HG03354 (cell line): ENCODE measurements around the gene ADAMTS9.

ENCODE experiments used
- ATAC-seq: cut with Tn5 transposase; IDR thresholded peaks from one replicate; pipeline ENCODE4 v1.9.1; 2021; ENCODE audit warnings: mild to moderate bottlenecking; ENCODE audit not compliant: unreplicated experiment, poor library complexity, severe bottlenecking

ADAMTS9 gene, protein sequence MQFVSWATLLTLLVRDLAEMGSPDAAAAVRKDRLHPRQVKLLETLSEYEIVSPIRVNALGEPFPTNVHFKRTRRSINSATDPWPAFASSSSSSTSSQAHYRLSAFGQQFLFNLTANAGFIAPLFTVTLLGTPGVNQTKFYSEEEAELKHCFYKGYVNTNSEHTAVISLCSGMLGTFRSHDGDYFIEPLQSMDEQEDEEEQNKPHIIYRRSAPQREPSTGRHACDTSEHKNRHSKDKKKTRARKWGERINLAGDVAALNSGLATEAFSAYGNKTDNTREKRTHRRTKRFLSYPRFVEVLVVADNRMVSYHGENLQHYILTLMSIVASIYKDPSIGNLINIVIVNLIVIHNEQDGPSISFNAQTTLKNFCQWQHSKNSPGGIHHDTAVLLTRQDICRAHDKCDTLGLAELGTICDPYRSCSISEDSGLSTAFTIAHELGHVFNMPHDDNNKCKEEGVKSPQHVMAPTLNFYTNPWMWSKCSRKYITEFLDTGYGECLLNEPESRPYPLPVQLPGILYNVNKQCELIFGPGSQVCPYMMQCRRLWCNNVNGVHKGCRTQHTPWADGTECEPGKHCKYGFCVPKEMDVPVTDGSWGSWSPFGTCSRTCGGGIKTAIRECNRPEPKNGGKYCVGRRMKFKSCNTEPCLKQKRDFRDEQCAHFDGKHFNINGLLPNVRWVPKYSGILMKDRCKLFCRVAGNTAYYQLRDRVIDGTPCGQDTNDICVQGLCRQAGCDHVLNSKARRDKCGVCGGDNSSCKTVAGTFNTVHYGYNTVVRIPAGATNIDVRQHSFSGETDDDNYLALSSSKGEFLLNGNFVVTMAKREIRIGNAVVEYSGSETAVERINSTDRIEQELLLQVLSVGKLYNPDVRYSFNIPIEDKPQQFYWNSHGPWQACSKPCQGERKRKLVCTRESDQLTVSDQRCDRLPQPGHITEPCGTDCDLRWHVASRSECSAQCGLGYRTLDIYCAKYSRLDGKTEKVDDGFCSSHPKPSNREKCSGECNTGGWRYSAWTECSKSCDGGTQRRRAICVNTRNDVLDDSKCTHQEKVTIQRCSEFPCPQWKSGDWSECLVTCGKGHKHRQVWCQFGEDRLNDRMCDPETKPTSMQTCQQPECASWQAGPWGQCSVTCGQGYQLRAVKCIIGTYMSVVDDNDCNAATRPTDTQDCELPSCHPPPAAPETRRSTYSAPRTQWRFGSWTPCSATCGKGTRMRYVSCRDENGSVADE (N-terminal part only)

DNA sequence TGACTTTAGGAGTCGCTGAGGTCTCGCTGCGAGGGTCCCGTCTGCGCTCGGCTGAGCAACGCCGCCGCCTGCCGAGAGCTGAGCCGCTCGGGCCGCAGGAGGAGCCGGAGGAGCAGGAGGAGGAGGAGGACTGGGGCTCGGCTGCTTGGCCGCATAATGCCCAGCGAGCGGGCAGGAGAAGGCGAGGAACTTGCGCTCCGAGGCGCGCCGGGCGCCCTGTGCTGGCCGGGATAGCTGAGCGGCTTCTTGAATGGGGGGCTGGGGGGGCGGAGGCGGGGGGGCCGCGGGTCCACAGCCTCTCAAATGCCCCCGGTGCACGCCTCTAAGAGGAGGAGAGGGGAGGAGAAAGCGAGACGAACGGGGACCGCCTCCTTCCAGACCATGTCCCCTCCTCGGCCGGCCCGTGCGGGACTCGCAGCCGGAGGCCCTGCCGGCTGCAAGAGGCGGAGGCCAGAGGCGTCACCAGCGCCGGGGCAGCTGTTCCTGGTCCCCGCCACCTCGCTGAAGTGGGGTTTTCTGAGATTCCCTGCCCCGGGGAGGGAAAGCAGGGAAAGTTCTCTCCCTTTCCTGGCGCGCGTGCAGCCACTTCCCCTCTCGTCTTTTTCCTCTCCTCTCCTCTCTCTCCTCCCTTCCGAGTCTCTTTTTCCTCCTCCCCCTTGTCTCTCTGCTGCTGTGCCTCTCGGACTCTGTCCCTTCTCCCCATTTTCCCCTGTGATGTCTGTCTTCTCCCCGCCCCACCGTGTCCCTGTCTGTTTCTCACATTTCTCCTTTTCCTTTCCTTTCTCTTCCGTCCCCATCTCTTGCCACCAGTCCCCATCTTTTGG lies at the start of gene ADAMTS9:
ADAMTS9 (minus strand) TSS at position 220 of the 824 bp plus-strand sequence. CDS start 343 bp downstream, outside the sequence.
- no peak for ATAC-seq

DNA sequence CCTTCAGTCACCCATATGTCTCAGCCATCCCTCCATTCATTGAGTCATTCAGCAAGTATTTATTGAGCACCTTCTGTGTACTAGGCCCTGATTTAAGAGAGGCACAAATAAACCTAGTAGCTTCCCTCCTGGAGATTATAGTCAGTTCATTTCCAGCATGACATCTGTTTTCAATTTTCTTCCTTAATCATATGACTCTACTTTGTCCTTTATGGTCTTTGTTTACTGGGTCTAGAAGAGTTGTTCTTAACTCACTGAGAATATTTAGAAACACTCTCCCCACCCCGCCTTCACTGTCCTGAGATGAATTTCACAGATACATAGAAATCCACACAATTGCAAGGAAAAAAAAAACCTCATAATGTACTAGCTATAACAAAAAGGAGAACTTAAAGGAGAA lies 44.8 kb upstream of the ADAMTS9 start:
- ATAC-seq, result no peak

DNA sequence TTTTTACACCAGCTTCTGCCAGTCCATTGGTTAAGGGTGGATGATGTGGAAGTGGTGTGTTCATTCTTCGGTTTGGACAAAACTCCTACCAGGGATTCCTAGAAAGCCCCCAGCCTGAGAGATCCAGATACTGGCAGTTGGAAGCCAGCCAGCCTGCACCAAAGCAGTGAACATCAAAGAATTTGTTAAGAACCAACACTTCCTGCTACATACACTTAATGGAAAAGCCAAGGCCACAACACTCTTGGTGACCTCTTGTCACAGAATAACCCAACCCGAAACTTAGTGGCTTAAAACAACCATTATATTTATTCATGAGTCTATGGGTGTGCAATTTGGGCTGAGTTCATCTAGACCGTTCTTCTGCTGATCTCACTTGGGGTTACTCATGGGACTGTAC lies 42.9 kb upstream of the ADAMTS9 start:
- no peak for ATAC-seq

DNA sequence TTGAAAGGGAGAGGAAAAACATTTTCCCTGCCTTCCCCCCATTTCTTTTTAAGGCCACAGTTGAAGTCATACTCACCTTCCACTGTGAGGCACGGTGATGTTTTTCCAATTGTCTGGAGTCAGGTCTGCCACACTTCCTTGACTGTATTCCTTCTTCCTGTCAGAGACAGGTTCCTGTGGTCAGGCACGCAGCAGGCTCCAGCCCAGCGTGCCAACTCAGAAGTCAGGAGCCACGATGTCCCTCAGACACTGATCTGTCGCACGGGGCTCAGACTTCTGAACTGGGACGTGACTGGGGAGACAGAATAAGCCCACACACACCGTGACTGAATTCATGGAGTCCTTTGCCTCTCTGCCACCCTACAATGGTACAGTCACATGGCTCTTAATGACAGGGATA lies 41.2 kb upstream of the ADAMTS9 start:
- no peak for ATAC-seq

DNA sequence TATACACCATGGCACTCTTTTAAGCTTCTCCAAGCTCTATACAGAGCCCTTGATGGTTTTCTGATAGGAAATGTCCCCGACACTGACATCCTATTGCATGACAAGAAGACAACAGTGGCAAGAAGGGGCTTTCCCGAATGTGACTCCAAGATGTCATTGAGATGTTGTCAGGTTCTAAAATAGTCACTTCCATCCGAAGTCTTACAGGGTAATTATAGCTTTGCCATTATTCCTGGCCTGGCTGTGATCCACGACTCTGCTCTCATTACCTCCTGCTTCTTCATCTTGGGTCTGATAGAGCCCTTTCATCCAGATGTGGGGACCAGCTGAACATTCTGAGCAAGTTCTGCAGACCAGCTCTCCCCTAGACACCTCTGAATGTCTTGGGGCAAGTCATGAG lies 40.6 kb upstream of the ADAMTS9 start:
- ATAC-seq, result no peak

DNA sequence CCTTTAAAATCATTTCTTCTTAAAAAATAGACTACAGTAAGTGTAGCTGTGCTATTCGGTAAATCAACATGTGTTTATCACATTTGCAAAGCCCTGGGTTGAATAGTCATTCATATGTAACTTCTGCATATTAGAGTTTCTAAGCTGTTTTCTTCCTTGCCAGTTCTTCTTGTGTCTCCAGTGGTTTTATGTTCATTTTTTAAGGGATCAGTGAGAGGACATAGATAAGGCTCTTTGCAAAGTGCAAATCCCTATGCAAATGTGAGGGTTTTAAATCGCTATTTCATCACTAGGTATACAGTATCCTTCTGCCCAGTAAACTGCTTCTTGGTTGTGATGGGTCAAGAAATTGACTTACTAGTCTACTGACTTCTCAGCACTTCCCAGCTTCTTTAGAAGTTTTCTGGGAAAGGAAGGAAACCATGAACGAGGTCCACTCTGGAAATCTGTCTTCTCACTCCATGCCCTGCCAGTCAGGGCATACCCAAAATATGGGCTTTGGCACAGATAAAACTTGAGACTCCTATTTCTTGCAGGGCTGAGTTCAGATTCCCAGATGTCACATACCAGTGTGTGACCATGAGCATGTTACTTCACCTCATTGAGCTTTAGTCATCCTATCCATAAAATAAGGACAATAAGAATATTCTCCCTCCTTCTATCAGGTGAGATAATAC lies 38.8 kb upstream of the ADAMTS9 start:
- ATAC-seq, result no peak

DNA sequence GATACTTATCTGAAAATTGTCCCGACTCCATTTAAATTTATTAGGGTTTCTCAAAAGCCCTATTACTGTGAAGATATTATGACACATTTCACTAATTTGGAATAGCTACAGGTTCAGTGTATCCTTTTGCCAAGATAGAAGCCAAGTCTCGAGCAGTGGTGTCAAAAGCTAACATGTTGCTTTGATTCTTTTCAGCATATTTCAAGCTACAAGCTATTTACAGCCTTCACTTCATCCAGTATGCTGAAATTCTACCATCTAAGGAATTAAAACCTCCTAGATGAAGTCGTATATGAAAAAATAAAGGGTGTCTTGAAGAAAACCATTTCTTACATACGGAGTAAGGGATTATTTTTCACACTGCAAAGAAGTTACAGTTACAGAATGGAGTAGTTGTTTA lies 31.2 kb upstream of the ADAMTS9 start:
- no peak for ATAC-seq

DNA sequence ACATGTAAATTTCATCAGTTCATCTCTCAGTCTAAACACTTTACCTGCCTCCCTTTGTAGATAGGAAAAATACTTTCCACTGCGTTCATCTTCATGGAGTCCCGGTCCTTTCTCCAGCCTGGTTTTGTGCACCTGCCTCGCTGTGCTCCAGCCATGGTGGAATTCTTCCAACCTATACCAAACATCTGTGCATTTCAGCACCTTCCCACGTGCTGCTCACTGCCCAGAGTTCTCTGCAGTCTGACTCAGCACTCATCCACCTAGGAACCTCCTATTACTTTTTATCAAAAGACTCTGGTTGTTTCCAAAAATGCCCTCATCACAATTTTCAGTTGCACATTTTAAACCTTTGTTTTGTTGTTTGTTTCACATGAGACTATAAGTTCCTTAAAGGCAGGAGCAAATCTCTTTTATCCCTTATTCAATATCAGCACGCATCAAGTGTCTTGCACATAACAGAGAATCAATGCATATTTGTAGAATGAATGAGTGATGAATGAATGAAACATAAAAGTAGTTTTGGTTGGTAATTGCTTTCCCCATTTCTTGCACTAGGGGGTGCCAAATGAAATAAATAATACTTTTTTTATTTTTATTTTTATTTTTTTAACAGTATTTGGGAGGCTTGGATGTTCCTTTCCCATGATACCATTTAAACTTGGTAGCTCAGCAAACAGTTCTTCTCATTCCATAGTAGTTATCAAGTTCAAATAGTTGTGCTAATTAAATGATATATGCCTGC lies 30.2 kb upstream of the ADAMTS9 start:
- ATAC-seq, result no peak

DNA sequence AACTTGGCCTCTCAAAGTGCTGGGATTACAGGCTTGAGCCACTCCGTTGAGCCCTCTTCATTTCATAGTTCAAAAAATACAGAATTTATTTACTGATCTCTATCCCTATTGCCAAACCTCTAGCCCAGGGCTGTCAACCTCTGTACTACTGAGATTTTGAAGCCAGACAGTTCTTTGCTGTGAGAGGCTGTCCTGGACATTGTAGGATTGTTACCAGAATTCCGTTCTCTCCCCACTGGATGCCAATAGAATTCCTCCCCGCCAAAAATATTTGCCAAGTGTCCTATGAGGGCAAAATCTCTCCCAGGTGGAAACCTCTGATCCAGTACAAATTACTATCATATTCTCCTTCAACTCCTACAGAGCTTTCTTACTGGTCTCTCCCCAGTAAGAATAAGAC lies 29.6 kb upstream of the ADAMTS9 start:
- ATAC-seq, result no peak

DNA sequence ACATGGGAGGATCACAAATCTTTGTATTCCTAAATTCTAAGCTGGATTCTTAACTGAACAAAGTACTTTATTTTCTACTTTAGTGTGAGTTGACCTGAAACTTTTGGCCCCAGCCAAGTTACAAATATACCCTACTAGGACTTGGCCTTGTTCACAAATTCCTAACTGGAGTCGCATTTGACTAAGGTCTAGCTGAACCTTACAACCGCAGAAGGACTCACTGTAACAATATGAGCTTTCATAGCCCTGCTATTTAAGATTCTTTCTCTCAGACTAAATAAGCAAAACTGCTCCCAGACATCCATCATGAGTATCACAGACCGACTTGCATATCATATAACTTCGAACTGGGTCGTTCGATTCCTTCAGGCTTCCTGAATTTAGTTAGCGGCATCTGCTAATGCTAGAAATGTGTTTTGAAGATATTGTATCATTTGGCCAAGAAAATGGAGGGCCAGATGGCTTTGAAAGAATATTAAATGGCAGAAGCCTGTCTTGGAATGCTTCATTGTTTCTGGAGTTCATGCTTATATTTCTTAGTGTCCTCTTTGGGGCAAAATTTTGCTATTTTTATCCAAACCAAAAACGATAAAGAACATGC lies 28.4 kb upstream of the ADAMTS9 start:
- no peak for ATAC-seq

DNA sequence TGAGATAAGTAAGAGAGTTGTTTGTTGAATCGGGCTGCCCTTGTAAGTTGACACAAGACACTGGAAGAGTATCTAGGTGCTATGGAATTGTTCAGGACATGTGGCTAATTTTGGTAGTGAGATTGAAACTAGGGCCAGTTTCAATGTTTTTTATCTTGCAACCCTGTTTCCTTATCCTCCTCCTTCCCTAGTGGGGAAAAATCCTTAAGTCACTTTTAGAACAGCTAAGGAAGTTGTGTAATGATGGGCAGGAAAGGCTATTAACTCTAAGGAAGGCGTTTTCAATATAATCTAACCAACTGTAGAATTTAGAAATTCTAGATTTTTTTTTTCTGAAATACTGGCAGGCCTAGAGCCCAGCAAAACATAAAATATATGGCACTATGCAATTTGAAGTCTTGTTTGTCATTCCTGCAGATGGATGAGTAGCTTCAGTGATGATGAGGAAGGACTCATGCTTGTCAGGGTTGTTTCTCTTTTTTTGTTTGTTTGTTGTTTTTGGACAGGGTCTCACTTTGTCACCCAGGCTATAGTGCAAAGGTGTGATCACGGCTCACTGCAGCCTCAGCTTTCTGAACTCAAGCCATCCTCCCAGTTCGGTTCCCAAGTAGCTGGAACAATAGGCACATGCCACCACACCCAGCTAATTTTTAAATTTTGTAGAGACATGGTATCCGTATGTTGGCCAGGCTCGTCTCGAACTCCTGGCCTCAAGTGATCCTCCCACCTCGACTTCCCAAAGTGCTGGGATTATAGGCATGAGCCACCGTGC lies 27.6 kb upstream of the ADAMTS9 start:
- ATAC-seq, result no peak

DNA sequence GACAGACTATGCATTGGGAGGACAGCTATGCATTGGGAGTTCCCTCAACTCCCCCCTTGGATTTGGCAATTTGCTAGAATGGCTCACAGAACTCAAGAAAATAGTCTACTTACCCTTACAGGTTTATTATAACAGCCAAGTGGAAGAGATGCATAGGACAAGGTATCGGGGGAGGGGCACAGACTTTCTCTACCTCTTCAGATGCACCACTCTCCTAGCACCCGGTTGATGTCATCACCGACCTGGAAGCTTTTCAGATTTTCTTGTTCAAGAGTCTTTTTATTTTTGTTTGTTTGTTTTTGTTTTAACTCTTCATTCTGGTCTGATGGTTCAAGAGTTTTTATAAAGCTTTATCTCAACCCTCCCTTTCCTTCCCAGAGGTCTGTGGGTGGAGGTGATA lies 20.7 kb upstream of the ADAMTS9 start:
- ATAC-seq, result no peak

DNA sequence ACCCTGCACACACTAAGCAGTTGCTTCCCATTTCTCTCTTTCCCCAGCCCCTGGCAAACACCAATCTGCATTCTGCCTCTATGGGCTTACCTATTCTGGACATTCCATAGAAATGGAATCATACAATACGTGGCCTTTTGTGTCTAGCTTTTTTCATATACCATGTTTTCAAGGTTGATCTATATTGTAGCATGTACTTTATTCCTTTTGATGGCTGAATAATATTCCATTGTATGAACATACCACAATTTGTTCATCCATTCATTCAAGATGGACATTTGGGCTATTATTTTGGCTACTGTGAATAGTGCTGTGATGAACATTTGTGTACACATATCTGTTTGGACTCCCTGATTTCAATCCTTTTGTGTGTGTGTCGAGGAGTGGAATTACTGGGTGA lies 18.1 kb upstream of the ADAMTS9 start:
- ATAC-seq, result no peak

DNA sequence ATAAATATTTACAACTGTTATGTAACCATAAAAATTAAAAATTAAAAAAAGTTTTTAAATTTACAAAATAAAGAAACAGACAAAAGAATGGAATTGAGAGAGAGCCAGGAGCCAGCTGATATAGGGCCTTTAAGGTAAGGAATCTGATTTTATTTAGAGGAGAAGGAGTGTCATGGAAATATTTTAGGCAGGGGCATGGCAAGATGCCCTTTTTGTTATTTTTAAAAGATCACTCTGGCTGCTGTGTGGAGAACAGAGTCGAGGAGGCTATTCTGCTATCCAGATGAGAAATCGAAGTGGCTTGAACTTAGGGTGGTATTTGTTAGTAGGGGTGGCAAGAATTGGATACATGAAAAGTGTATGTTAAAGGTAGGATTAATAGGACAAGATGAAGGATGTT lies 9.1 kb upstream of the ADAMTS9 start:
- no peak for ATAC-seq

DNA sequence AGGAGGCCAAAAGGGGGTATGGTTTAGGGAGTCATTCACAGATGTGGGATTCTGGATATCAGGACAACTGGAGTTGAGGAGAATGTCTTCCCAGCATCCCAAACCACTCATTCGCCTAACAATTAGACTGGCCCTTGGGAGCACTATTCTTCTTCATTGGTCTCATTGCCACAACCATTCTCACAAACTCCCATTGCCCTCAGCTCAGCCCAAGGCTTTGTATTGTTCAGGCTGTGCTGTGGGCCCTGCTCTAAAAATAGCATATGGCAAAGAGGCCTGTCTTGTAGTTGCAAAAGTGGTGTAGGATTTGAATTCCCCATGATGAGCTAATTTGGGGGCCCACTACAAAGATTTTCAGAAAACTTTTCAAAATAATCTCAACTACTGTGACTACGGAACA lies 6.3 kb upstream of the ADAMTS9 start:
- ATAC-seq, result no peak

DNA sequence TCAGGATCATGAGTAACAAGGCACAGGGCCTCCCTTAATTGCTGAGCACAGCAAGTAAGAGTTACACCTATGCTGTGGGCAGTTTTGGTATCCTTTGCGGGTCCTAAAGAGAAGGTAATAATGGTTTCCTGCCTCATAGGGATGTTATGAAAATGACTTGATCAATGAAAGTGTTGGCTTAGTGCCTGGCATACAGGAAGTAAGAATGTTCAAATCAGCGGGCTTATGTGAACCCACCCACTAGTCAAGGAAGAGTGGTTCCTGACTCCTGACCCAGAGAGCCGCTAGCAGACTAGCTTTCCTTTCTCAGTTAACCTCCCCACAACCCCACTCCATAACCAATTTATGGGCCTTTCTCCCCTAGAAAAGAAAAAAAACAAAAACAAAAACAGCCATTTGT lies 5.2 kb upstream of the ADAMTS9 start:
- no peak for ATAC-seq

DNA sequence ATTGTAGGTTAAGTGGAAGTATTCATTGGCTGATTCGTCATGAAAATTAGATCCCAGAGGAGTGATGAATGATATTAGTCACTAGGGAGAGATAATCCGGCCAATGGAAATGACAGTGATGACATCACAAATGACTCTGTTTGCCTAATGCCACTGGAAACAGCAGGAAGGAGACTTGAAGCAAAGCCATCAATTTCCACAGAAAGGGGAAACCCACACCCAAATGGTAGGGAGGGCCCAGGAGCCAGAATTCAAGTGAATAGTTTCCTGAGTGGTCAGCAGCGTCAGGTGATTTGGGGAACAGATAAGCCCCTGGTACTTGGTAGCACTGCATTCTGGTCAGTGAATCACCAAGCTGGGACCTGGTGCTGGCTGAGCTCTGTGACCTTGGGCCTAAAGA lies 3.3 kb upstream of the ADAMTS9 start:
- ATAC-seq, result no peak
